HG03060 (cell line): ENCODE data around the gene ESRRG.

Source experiments
- ATAC-seq: cut with Tn5 transposase; IDR thresholded peaks from one replicate; pipeline ENCODE4 v1.9.1; 2021; ENCODE audit warnings: low read depth, moderate number of reproducible peaks; ENCODE audit not compliant: unreplicated experiment

Gene ESRRG

DNA sequence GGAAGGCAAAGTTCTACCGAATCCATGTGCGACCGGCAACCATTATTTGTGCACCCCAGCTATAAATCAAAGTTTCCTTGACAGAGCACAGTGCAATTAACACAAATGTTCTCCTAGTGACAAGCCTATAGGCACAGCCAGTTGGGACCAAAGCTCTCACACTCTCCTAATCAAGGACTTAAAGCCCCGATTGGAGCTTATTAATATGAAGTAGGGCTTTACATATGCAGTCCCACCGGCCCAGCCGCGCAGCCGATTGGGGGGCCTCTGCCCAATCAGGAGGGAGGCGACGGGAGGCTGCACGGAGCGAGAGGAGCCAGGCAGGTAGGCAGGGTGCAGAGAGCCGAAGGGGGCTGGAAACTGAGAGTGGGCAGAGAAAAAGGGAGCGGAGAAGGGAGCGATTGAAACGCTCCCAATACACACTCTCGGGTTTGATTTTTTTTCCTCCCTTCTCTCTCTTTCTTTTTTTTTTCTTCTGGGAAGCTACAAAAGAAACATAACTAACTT lies at the start of gene ESRRG:
Gene ESRRG, minus strand, starts transcription at position 156 of the 507 bp plus-strand sequence. Its CDS starts 130 bp downstream, at position 26.
- ATAC-seq, result no peak

- no peak for ATAC-seq
These were observed 48.7 kb upstream of the ESRRG start for GRCh38 chr1:216771922-216772321.

DNA sequence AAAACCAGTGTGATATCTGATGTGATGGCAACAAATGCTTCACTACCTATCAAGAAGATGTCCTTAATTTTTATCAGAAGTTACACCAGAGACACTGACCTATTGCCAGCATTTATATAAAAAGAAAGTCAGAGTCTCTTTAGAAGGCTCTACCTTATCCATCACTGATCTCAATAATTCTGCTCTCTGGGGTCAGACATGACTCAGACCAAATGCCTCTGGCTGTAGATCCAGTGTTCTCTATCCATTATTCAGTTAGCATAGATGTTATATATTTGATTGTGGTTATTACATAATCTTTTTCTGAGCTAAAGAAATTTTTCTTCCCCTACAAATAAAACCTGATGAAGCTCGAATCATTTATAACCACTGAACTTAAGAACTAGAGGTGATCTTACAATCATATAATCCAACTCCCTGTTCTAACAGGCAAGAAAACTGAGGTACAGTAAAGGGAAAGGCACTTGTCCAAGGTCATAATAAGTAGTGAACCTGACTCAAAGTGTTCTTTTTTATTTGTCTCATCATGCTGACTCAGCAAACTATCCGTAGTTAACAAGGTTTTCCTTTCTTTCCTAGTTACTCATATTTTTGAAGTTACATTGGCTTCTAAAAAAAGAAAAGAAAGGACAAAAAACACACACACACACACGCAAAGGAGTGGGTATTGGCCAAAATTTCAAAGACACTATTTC lies 43.6 kb upstream of the ESRRG start:
- no peak for ATAC-seq

DNA sequence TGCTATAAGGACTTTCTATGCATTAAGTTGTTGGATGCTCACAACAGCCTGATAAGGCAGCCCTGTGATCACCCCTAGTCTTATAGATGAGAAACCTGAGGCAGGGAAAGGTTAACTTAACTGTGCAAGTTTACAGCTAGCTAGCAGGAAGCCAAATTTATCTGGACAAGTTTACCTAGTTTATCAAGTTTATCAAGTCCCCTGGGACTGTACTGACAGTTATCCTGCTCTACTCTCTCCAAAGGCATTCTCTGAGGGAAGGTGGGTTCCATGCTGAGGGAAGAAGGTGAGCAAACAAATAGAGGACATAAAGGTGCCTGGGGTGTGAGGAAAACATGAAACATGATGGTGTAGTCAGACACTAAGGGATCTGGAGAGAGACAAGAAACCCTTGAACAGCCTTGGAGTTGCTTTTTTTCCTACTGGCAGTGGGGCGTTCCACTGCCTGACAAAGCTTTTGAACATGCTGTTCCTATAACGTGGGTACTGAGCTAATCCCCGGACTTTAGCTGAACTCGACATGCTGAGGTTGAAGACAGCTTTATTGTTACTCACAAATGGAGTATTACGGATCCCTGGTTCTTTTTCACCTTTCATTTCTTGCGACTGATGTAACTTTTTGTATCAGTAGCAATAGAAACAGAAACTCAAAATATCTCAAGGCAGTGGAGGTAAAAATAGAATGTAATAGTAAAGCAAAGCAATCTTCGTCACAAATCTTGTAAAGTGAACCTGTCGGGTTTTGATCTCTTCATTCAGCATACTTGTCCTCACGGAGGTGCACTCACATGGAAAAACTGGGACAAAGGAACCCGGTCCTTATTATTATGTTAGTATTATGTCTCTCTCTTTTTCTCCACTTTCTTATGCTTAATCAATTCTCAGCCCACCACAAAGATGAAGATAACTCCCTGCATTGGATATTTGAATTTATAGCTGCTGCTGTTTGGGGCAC lies 42.4 kb upstream of the ESRRG start:
- no peak for ATAC-seq

- no peak for ATAC-seq
These were observed 34.9 kb upstream of the ESRRG start for GRCh38 chr1:216758161-216758560.

- ATAC-seq, result no peak
These were observed 33.9 kb upstream of the ESRRG start for GRCh38 chr1:216757110-216757509.

GRCh38 chr1:216750961-216751360 lies 27.7 kb upstream of the ESRRG start:
- ATAC-seq, result no peak

DNA sequence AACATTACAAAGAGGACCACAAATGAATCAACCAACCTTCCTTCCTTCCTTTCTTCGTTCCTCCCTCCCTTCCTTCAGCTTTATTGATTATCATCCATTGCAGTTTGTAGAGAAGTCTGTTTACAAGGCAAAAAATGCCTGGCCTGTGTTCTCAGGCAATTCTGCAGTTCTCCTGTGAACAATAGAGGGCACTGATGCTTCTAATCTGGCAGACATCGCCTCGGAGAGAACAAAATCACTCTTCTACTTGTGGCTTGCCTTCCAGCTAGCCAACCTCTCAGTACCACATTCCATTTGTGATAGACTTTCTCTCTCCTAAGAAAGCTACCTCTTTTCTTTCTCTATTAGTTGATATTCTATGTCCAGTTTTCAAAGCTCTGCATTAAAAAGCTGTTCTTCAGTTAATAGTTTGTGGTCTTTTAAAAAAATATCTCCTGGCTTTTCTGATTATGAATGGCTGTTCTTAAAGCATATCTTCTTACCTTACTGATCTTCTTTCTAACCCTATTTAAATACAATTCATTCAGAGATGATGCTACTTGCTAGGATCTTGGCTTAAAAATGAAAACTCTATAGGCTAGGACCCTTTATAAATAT lies 26.9 kb upstream of the ESRRG start:
- ATAC-seq, result no peak

DNA sequence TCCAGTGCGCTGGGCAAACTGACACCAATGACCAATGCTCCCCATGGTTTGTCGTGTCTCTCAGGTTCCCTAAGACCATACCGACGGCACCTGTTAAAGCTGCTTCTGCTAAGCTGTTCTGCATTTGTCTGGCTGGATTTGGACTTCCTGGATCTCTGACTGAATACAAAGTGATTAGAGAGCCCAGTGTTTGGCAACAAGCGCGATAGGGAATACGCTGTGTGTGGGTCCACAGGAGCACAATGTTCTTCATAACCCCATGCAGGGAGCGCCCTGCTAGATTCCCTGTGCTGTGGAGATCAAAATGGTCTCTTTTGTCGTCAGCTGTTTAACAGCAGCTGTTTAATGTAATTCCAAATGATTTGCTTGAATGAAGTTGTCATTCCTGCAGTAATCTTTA lies 26.0 kb upstream of the ESRRG start:
- ATAC-seq, result no peak

DNA sequence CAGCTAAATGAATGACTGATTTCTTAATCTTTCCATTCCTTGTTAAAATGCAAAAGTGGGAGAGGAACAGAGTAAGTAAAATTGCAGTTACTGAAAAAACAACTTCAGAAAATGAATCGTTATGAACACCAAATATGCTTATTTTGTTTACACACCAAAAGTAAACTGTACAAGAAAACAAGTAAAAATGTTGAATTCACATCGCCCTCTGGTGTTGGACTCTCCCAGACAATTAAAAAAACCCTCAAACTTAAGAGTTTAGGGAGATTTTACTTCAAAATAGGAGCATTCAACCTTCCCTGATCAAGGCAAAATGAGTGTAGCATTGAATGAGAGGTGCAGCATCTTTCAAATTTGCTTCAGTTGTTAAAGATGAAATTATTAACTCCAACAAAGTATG lies 19.4 kb upstream of the ESRRG start:
- no peak for ATAC-seq

DNA sequence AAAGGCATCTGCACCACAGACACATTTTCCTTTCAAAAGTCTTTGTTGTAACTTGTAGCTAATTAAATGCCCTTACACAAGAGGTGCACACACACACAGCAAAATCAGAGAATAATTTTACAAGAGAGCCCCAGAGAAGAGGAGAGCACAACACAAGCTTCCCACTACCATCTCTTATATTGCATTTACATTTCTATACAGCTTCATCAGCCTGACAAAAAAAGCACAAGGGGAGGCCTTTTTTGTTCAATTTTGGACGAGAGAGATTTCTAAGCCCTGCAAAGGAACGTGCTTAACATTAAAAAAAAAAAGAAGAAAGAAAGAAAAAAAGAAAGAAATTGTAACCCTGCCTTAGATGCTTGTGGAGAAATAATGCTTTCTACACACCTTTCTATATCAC lies 17.1 kb upstream of the ESRRG start:
- ATAC-seq, result no peak

- ATAC-seq, result no peak
These were observed 16.6 kb upstream of the ESRRG start for GRCh38 chr1:216739793-216740192.

DNA sequence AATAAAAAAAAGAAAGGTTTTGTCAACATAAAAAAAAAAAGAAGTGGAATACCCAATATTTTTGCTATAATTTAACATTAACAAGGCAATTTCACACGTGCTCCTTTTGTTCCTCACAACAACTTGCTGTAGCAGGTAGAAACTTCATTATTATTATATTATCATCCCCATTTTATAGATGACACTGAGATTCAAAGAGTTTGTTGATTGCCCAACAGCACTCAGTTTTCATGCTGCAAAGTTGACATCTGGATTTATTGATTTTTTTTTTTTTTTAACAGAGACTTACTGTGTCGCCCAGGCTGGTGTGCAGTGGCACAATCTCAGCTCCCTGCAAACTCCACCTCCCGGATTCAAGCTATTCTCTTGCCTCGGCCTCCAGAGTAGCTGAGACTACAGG lies 8.9 kb upstream of the ESRRG start:
- no peak for ATAC-seq

- no peak for ATAC-seq
These were observed 8.3 kb upstream of the ESRRG start for GRCh38 chr1:216731562-216731961.

- no peak for ATAC-seq
These were observed 3.2 kb upstream of the ESRRG start for GRCh38 chr1:216726435-216726834.

DNA sequence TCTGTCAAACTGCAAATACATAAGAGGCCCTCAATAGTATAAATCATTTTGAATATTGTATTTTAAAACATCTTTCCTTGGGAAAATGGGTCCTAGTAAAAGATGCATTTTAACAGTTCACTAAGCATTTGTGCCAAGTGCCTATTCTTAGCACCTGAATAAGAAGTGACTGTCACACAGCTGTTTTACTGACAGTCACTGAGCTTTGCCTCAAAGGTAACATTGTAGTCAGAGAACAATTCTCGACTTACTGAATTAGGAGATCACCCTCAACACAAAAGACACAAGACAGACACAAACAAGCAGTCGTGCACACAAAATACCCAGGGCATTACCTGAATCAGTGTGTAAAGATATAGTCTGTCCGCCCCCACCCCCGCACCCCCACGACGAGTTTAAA lies 408 bp downstream of the ESRRG start:
- no peak for ATAC-seq

- no peak for ATAC-seq
These were observed 1.4 kb downstream of the ESRRG start for GRCh38 chr1:216721863-216722262.

GRCh38 chr1:216721062-216721461 lies 2.2 kb downstream of the ESRRG start:
- ATAC-seq, result no peak

GRCh38 chr1:216711712-216712111 lies 11.5 kb downstream of the ESRRG start:
- ATAC-seq, result no peak

GRCh38 chr1:216710598-216711333 lies 12.5 kb downstream of the ESRRG start:
- ATAC-seq, result no peak
